ENCODE data around the gene GIPC1. TPM values are rescaled to one million over a fixed set of nuclear protein-coding genes. Genes with fewer than 3 reads are reported as not detected.
"Not testable (repeated sequence)": the region's sequence is repeated elsewhere in the genome, so short reads cannot be mapped to it uniquely, and the experiment has no call there.

GIPC1 gene
- total RNA-seq, 1 donor from 2014 or later: 50.0 TPM

- intact Hi-C loops (cut with DNase I): loop anchor here (10.0 kb wide), 1 partner anchor 331 kb away; no protein-coding TSS in a partner anchor
- no peak for ATAC-seq
- DNase-seq (ENCODE audit: missing footprints): no peak
These were observed 19.6 kb downstream of the GIPC1 start for GRCh38 chr19:14476327-14476672.

GRCh38 chr19:14475251-14476073, 20.5 kb downstream of the GIPC1 start, which contains the start of gene PTGER1:
Gene PTGER1, minus strand, starts transcription at chr19:14475354. Its CDS starts 1,034 bp downstream, at chr19:14474320.
- DNase-seq (ENCODE audit: missing footprints) (no peak), ATAC-seq (no peak)
- intact Hi-C loops (cut with DNase I): loop anchor here (10.0 kb wide), 1 partner anchor 331 kb away; no protein-coding TSS in a partner anchor

- no peak for ATAC-seq
- intact Hi-C loops (cut with DNase I): loop anchor here (10.0 kb wide), 1 partner anchor 330 kb away; no protein-coding TSS in a partner anchor
- DNase-seq (ENCODE audit: missing footprints): no peak
These were observed 21.1 kb downstream of the GIPC1 start for GRCh38 chr19:14474827-14475226.

- intact Hi-C loops (cut with DNase I): loop anchor here (10.0 kb wide), 1 partner anchor 329 kb away; no protein-coding TSS in a partner anchor
- ATAC-seq (no peak), DNase-seq (ENCODE audit: missing footprints) (no peak)
These were observed 21.8 kb downstream of the GIPC1 start for GRCh38 chr19:14473978-14474578.

- intact Hi-C loops (cut with DNase I): loop anchor here (10.0 kb wide), 1 partner anchor 329 kb away; no protein-coding TSS in a partner anchor
- ATAC-seq: no peak
- DNase-seq (ENCODE audit: missing footprints): no peak
These were observed 22.6 kb downstream of the GIPC1 start for GRCh38 chr19:14473073-14473977.

- intact Hi-C loops (cut with DNase I): loop anchor here (10.0 kb wide), 1 partner anchor 328 kb away; no protein-coding TSS in a partner anchor
- ATAC-seq (peak; percentile 59), DNase-seq (ENCODE audit: missing footprints) (peak; percentile 87)
These were observed 23.6 kb downstream of the GIPC1 start for GRCh38 chr19:14472202-14472938.

GRCh38 chr19:14471436-14472187, 24.3 kb downstream of the GIPC1 start:
- DNase-seq (ENCODE audit: missing footprints): no peak
- ATAC-seq: no peak
- intact Hi-C loops (cut with DNase I): loop anchor here (10.0 kb wide), 1 partner anchor 327 kb away; no protein-coding TSS in a partner anchor

- intact Hi-C loops (cut with DNase I): loop anchor here (10.0 kb wide), 1 partner anchor 325 kb away; no protein-coding TSS in a partner anchor
- DNase-seq (ENCODE audit: missing footprints) (no peak), ATAC-seq (no peak)
These were observed 25.7 kb downstream of the GIPC1 start for GRCh38 chr19:14470031-14470876.

GRCh38 chr19:14467816-14468215, 28.1 kb downstream of the GIPC1 start:
- no peak for DNase-seq (ENCODE audit: missing footprints)
- ATAC-seq: no peak
- intact Hi-C loops (cut with DNase I): no loop called here

- DNase-seq (ENCODE audit: missing footprints): no peak
- ATAC-seq: no peak
- intact Hi-C loops (cut with DNase I): no loop called here
These were observed 28.5 kb downstream of the GIPC1 start for GRCh38 chr19:14467391-14467790.

- DNase-seq (ENCODE audit: missing footprints) (no peak), ATAC-seq (no peak)
- intact Hi-C loops (cut with DNase I): no loop called here
These were observed 32.2 kb downstream of the GIPC1 start for GRCh38 chr19:14463747-14464146.

GRCh38 chr19:14462401-14462800, 33.5 kb downstream of the GIPC1 start:
- DNase-seq (ENCODE audit: missing footprints); ATAC-seq; intact Hi-C loops (cut with DNase I): not testable (repeated sequence)

- ATAC-seq (no peak), DNase-seq (ENCODE audit: missing footprints) (no peak)
- intact Hi-C loops (cut with DNase I): no loop called here
These were observed 35.0 kb downstream of the GIPC1 start for GRCh38 chr19:14460935-14461334.

GRCh38 chr19:14459703-14460102, 36.2 kb downstream of the GIPC1 start:
- DNase-seq (ENCODE audit: missing footprints) (no peak), ATAC-seq (no peak)
- intact Hi-C loops (cut with DNase I): no loop called here

- intact Hi-C loops (cut with DNase I); DNase-seq (ENCODE audit: missing footprints); ATAC-seq: not testable (repeated sequence)
These were observed 43.6 kb downstream of the GIPC1 start for GRCh38 chr19:14452303-14452702.

GRCh38 chr19:14450876-14451275, 45.1 kb downstream of the GIPC1 start:
- intact Hi-C loops (cut with DNase I): no loop called here
- no peak for ATAC-seq
- no peak for DNase-seq (ENCODE audit: missing footprints)
